Subcutaneous adipose tissue (tissue), 4 donors: ENCODE measurements around the gene SCUBE2. TPM values are rescaled to one million over a fixed set of nuclear protein-coding genes. Genes with fewer than 3 reads are reported as not detected.

Experiments used
- total RNA-seq, 4 donors: library from RNA; depleted of rRNA; stranded (reverse); fragments of >200 nt; gene quantifications; one replicate each; pipeline ENCODE4 v1.1.0, GENCODE V29; 2016
- TF ChIP-seq, protein P1 (sequence below): fragments of 450-650 bp; IDR thresholded peaks from one replicate; pipeline ENCODE4 v1.5.1; 2016; ENCODE audit warnings: low read depth, mild to moderate bottlenecking, control low read depth, antibody characterized with exemption, moderate library complexity

The SCUBE2 gene
- total RNA-seq, 4 donors from 2014 or later = 16.6 to 55.2 (median 31.9) TPM

- TF ChIP-seq, protein P1, sequence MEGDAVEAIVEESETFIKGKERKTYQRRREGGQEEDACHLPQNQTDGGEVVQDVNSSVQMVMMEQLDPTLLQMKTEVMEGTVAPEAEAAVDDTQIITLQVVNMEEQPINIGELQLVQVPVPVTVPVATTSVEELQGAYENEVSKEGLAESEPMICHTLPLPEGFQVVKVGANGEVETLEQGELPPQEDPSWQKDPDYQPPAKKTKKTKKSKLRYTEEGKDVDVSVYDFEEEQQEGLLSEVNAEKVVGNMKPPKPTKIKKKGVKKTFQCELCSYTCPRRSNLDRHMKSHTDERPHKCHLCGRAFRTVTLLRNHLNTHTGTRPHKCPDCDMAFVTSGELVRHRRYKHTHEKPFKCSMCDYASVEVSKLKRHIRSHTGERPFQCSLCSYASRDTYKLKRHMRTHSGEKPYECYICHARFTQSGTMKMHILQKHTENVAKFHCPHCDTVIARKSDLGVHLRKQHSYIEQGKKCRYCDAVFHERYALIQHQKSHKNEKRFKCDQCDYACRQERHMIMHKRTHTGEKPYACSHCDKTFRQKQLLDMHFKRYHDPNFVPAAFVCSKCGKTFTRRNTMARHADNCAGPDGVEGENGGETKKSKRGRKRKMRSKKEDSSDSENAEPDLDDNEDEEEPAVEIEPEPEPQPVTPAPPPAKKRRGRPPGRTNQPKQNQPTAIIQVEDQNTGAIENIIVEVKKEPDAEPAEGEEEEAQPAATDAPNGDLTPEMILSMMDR = no peak
Measured at GRCh38 chr11:9022961-9023680, 68.3 kb downstream of the SCUBE2 start.

- TF ChIP-seq, protein P1 = no peak
Measured at GRCh38 chr11:9020916-9021315, 70.5 kb downstream of the SCUBE2 start.

DNA sequence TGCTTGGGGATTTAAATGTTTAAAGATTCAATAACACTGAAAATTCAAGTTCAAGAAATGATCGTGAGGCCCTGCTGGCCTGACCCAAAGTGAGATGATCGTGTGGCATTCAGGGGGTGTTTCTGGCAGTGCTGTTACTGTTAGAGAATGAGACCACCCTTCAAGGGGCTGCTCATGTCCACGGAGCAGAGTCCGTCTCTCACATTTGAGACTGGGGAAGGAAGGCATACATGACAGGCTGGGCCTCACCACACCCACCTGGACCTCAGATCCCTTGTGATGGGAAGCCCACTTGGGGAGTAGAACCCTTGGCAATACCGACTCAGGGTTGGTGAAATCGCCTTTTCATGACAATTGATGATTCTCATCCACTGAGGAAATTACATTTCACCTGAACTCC lies 71.5 kb downstream of the SCUBE2 start:
- TF ChIP-seq, protein P1 = no peak

DNA sequence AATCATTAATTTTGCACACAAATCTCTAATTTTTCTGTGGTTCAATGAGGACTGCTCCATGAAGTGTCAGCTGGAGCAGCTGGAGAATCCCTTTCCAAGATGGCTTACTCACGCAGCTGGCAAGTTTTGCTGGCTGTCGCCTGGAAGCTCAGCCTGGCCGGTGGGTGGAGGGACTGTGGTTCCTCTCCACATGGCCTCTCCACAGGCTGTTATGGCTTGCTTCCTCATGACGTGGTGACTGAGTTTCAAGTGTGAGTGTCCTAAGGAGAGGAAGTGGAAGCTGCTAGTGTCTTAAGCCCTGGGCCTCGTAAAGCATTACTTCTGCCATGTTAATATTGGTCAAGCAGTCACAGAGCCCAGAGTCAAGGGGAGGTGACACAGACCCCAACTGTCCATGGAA lies 73.6 kb downstream of the SCUBE2 start:
- TF ChIP-seq, protein P1 = no peak

GRCh38 chr11:9016916-9017642 lies 74.3 kb downstream of the SCUBE2 start:
- TF ChIP-seq, protein P1 = no peak

GRCh38 chr11:9015677-9016076 lies 75.7 kb downstream of the SCUBE2 start:
- TF ChIP-seq, protein P1 = no peak

DNA sequence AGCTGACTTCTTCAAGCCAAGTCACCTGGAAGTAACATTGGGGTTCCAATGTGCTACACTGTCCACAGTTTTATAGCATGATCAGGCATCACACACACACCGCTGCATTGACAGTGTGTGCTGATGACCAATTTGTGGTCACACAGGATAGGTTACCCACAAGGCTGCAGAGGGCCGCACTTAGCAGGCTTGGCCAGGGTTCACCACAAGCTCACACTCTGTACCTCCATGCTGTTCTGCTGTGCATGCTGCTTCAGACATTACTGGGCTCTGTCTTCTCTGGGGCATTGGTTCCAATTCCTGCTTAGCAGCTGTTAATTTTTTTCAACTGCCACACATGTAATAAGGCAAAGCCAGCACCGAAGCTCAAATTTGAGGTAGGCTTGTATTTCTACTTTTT lies 76.6 kb downstream of the SCUBE2 start:
- TF ChIP-seq, protein P1 = no peak
